Stimulated activated CD4-positive, alpha-beta T cell treated with anti-CD3 and anti-CD28 coated beads, Interleukin-15, amount 100 ng/mL, for 1 hour (primary cell): ENCODE data around the gene GZMB.
"Not testable (repeated sequence)": the region's sequence is repeated elsewhere in the genome, so short reads cannot be mapped to it uniquely, and the experiment has no call there.

Experiments used
- DNase-seq, 2 donors: peaks; one replicate each; pipeline ENCODE4 v3.0.0-alpha.2; 2020; ENCODE audit warnings: low read depth in 1 of 2, low spot score in 1 of 2

The GZMB gene

DNA sequence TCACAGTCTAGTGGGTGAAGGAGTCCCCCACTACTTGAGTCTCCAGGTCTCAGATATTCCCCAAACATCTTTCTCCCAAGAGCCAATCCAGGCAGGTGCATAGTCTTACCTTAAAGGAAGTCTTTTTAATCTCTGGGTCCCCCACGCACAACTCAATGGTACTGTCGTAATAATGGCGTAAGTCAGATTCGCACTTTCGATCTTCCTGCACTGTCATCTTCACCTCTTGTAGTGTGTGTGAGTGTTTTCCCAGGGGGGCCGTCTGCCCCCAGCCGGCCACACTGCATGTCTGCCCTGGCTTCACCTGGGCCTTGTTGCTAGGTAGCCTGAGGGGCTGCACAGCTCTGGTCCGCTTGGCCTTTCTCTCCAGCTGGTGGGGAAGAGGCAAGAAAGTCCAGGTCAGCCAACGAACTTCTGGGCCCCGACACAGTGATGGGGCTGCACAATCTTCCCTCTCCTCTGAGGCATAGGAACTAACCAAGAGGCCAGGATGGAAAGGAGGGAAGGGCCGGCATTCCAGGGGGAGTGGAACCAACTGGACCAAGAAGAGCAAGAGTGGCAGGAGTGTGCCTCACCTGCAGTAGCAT is 2.1 kb downstream of the GZMB start:
- no peak for DNase-seq

DNA sequence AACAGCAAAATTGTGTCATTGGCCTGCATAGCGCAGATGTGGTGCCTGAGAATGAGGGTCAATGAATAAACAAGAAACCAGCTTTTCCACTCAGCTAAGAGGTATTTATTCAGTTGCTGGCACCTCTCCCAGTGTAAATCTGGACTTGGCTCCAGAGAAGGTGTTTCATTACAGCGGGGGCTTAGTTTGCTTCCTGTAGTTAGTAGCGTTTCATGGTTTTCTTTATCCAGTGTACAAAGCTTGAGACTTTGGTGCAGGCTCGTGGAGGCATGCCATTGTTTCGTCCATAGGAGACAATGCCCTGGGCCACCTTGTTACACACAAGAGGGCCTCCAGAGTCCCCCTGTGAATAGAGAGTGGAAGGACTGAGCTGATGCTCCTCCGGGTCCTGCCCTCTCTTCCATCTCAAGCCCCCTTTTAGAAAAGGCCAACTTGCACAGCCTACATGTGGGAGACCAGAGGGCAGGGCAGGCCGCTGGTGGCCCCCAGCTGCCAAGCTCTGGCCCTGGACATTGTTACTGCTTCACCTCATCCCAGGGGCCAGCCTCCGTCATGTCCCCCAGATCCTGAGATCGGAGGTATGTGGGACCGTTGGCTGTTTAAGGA is 3.0 kb downstream of the GZMB start:
- no peak for DNase-seq

DNA sequence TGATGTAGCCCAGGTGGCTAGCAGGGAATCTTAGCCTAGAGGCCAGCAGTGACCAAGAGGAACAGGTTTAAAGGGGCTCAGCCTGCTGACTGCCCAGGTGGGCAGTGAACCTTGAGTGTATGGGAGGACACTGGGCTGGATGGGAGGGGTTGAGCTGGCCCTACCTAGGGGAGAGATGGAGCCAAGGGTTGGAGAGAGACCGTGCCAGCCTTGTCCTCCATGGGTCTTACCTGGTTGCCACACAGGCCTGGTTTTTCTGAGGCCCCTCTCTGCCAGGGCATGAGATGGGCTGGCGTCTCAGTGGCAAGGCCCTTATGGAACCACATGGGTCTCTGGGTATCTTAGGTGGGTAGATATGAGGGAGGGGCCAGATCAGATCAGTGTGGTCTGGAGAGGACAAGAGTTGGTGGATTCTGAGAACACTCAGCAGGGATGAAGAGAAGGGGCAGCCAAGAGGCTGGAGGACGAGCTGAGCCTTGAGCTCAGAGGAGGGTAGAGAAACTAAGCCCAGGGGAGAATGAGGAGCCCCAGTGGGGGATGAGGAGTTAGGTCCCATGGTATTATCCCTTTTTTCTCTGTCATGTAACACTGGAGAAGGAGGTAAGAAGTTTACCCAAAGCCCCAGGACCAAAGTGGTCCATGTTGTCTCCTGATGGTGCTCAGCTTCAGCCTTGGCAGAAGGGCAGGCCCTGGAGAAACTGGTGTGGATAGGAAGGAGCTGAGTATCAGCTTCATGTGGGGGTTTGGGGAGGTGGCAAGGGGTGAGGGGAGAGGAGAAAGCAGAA is 3.7 kb downstream of the GZMB start:
- no peak for DNase-seq

DNA sequence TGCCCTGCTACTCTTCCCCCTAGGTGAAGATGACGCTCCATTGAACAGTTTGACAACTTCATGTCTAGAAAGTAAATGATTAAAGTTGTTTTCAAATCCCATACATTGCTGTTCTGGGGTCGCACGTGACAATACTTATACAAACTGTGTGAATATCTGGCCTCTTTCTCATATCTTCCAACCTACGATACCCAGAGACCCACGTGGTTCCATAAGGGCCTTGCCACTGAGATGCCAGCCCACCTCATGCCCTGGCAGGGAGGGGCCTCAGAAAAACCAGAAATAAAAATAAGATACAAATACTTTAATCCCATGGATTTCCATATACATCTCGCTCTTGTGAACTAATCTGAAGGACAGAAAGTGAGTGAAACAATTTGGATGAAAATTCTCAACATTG is 4.5 kb downstream of the GZMB start:
- no peak for DNase-seq

DNA sequence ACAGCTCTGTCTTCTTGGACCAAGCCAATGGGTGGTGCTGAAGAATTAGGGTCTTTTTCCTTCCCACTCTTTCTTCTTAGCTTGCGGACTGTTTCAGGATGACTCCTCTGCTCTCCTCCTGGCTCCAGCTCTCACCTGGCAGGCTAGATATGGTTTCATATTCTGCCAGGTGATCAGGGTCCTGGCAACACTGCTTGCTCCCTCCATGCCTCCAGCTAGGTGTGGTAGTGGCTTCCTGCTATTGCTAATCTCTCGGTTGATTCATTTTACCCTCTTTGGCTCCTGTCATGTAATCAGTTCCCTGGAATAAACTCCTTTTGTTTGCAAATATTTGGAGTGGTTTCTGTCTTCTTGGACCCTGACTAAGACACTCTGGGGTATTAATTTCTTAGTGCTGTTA is 20.2 kb downstream of the GZMB start:
- no peak for DNase-seq

DNA sequence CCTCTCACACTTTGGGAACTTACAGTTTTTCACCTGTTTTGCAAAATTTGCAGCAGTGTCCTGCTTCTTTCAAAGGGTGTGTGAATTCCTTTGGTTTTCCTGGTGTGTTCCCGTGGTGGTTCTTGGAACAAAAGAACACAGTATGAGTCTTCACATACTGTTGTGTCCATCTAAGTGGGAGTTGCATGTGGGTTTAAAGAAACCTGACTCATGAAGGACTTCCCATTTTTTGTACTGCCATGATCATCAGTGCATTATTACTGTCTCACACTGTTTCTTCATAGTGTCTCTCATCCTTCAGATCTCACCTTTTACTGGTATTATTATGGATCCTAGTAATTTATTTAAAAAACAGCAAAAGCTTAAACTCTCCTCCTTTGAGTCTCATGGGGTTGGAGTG is 20.7 kb downstream of the GZMB start:
- no peak for DNase-seq

DNA sequence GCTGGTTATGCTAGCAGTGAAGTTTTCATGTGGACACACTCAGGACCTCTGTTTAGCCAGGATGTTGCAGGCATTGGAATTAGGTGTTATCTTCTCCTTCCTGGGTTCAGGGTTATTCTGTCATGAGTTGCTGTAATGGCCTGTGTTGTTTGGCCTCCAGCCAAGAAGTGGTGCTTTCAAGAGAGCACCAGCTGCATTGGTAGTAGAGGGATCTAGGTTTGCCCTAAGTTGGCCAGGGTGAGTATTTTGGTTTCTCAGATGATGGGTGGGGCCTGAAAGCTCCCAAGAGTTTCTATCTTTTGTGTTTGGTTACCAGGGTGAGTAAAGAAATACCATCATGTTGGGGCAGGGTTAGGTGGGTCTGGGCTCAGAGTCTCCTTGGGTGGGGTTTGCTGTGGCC is 21.8 kb downstream of the GZMB start:
- DNase-seq = no peak

DNA sequence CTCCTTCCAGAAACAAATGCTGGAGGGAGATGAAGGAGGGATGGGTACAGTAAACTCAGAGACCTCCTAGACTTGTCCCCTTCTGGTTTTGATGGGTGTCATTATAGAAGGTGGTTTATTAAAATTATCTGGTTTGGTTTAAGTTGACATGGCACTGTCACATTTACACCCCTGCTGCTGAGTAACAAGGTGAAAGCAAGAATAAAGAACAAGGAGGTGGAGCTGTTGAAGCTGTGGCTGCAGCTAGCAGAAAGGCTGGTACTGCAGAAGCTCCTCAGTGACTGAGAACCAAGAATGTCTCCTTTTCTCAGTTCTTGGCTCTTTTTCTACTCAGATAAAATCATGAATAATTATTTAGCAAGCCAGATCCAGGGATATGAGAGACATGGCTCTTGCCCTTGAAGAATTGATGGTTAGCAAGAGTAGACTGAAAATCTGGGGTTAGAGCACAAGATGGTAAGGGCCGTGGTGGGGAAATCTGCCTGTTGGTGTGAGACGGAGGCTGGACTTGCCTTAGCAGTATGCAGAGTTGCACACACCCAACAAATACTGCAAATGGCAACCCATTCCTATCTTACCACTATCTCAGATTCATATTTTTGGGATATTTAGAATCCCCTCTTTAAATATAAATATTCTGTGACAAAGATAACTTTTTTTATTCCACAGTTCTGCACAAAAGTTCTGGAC is 24.2 kb downstream of the GZMB start, which contains the start of gene GZMH:
Gene GZMH (minus strand): TSS at position 31 of the 690 bp plus-strand sequence. CDS start 72 bp downstream, outside the sequence.
- DNase-seq = no peak

DNA sequence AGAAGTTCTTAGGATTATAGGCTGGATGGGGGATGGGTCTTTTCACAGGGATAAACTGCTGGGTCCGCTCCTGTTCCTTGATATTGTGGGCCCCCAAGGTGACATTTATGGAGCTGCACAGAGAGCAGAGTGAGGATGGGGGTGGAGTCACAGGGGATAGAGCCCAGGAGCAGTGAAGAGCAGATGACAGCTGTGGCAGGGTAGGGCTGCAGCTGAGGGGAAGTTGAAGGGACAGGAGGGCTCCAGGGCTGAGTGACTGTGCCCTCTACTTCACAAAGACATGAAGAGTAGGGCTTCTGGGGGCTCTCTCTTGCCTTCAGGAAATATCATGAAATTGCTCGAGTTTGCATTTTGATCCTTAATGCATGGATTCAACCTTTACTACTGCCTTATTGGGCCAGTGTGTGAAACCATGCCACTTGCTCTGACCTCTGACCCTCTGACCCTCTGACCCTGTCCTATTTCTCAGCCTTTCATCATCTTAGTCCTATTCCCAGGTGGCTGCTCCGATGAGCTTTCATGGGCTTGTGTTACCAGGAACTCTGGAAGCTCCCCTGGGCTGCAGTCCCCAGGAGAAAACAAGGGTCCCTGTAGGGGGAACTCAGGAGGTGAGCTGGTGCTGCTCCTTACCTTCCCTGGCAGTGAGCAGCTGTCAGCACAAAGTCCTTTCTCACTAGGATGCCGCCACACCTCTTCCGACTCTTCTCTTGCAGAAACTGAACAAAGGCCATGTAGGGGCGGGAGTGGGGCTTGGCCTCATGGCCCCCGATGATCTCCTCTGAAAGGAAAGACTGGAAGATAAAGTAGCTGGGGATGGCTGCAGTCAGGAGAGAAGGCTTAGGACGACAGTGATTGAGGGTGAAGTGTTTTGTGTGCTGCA is 26.1 kb downstream of the GZMB start:
- DNase-seq = no peak

DNA sequence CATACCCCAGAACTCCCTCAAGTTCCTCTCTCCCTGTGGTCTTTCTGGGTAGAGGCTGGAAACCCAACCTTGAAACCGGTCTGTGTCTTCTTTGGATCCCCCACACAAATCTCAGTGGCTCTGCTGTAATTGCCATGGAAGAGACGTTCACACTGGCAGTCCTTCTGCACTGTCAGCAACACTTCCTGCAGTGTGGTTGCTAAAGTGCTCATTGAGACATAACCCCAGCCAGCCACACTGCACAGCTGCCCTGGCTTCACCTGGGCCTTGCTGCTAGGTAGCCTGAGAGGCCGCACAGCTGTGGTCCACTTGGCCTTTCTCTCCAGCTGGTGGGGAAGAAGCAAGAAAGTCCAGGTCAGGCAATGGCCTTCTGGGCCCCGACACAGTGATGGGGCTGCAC is 26.9 kb downstream of the GZMB start:
- no peak for DNase-seq

DNA sequence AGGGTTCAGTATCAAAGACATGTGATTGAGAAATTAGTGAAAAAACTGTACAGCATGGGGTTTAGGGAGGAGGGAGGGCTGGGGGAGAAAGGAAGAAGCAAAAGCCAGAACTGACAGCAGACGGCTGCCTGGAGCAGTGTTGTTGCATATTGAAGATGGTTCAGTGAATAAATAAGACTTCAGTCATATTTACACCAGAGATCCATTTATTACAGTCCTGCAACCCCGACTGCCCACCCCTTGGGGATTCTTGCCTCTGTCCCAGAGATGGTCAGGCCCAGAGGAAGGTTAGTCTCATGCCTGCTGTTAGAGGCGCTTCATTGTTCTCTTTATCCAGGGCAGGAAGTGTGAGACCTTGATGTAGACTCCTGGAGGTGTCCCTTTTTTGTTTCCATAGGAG is 27.7 kb downstream of the GZMB start:
- no peak for DNase-seq

DNA sequence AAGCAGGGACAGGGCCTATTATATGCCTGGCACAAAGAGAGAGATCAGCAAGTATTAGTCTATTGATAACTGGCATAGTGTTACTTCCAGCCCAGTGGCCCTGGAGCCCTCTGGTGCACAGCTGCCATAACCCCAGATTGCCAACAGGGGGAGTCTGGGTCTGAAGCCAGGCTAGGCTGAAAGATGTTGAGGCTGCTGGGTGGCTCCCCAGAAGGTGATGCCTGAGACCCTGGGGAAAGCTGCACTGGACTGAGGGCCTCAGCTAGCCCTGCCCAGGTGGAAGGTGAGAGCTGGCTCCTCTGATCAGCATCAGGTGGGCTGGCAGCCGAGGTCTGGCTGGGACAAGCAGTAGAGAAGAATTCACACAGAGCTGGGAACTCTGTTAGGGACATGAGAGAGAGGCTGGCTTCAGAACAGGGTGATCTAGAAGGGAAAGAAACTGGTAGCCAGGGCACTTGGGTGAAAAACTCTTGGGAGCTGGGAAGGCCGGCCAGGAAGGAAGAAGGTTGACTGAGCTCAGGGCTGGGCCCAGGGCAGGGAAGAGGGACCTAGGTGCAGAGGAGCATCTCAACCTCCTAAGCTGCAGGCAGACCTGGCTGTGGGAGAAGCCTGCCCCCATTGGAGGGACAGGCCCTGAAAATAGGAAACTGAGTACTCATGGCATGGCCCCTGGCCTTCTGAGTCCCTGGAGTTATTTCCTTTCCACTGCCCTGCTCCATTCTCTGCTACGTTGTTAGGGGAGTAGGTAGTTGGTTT is 28.4 kb downstream of the GZMB start:
- DNase-seq = peak; percentile 39 to 49

DNA sequence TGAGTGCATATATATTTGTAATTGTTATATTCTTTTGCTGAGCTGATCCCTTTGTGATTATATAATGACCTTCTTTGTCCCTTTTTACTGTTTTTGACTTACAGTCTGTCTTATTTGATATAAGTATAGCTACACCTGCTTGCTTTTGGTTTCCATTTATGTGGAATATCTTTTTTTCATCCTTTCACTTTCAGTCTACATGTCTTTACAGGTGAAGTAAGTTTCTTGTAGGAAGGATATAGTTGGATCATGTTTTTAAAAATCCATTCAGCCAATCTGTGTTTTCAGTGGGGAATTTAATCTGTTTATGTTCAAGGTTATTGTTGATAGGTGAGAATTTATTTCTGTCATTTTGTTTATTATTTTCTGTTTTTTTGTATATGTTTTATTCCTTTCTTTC is 36.6 kb downstream of the GZMB start:
- DNase-seq = no peak

DNA sequence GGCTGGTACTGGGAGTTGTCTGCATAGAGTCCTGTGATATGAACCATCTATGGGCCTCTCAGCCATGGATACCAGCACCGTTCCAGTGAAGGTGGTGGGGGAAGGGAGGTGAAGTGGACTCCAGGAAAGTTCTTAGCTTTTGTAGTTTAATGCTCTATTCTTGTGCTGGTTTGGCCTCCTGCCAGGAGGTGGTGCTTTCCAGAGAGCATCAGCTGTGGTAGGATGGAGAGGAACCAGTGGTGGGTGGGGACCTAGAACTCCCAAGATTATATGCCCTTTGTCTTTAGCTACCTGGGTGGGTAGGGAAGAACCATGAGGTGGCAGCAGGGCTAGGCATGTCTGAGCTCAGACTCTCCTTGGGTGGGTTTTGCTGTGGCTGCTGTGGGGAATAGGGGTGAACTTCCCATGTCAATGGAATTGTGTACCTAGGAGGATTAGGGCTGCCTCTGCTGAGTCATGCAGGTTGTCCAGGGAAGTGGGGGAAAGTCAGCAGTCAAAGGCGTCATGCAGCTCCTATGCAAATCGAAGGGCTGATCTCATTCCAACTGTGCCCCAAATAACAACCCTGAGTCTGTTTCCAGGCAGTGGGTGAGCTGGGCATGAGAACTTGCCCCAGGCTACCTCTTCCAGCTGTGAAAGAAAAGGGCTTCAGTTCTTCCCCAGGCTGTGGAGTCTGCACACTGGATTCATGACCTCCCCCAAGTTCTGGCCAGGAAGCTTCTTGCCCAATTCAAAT is 38.7 kb downstream of the GZMB start:
- no peak for DNase-seq

DNA sequence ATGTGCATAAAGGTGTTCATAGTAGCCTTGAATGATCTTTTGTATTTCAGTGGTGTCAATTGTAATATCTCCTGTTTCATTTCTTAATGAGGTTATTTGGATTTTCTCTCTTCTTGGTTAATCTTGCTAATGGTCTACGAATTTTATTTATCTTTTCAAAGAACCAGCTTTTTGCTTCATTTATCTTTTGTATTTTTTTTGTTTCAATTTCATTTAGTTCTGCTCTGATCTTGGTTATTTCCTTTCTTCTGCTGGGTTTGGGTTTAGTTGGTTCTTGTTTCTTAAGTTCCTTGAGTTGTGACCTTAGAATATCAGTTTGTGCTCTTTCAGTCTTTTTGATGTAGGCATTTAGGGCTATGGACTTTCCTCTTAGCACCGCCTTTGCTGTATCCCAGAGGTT is 43.0 kb downstream of the GZMB start:
- not testable (repeated sequence) for DNase-seq

DNA sequence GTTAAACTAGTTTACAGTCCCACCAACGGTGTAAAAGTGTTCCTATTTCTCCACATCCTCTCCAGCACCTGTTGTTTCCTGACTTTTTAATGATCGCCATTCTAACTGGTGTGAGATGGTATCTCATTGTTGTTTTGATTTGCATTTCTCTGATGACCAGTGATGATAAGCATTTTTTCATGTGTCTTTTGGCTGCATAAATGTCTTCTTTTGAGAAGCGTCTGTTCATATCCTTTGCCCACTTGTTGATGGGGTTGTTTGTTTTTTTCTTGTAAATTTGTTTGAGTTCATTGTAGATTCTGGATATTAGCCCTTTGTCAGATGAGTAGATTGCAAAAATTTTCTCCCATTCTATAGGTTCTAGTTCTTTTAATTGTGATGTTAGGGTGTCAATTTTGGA is 49.6 kb downstream of the GZMB start:
- not testable (repeated sequence) for DNase-seq
